GM23338 (cell line): ENCODE results near the gene NUP205. TPM values are rescaled to one million over a fixed set of nuclear protein-coding genes. Genes with fewer than 3 reads are reported as not detected.

Experiments
- ATAC-seq: fragments of 200-7000 bp; cut with Tn5 transposase; 3 replicates; pipeline ENCODE4 v1.9.1; 2020
- DNase-seq: peaks from one replicate; pipeline ENCODE4 v3.0.0-alpha.2; 2015; ENCODE audit warnings: low spot score
- H2AFZ ChIP-seq: fragments of 200-600 bp; sonication (generic); 2 replicates; pipeline ENCODE4 v1.8.0; 2016; ENCODE audit warnings: antibody characterized with exemption, mild to moderate bottlenecking, moderate library complexity
- H3F3A ChIP-seq: fragments of 200-600 bp; sonication (generic); replicated peaks from 2 replicates; pipeline ENCODE4 v1.8.0; 2017; ENCODE audit warnings: antibody characterized with exemption, mixed run types, low read depth
- H3K27ac ChIP-seq: fragments of 200-600 bp; sonication (generic); 2 replicates; pipeline ENCODE4 v1.6.1; 2016; ENCODE audit warnings: low read depth
- H3K27me3 ChIP-seq: fragments of 200-600 bp; sonication (generic); 2 replicates; pipeline ENCODE4 v1.8.0; 2016; ENCODE audit warnings: mild to moderate bottlenecking, mixed run types, moderate library complexity; ENCODE audit not compliant: insufficient read depth
- H3K36me3 ChIP-seq: fragments of 200-600 bp; sonication (generic); 2 replicates; pipeline ENCODE4 v1.8.0; 2016; ENCODE audit warnings: mild to moderate bottlenecking; ENCODE audit not compliant: insufficient read depth
- H3K4me1 ChIP-seq: fragments of 200-600 bp; sonication (generic); 2 replicates; pipeline ENCODE4 v1.8.0; 2016; ENCODE audit warnings: mild to moderate bottlenecking, moderate library complexity; ENCODE audit not compliant: insufficient read depth
- H3K4me2 ChIP-seq: fragments of 200-600 bp; sonication (generic); 2 replicates; pipeline ENCODE4 v1.7.1; 2017; ENCODE audit warnings: mixed run types
- H3K4me3 ChIP-seq: fragments of 200-600 bp; sonication (generic); 2 replicates; pipeline ENCODE4 v1.6.1; 2016; ENCODE audit warnings: mixed run types
- H3K79me2 ChIP-seq: fragments of 200-600 bp; sonication (generic); replicated peaks from 2 replicates; pipeline ENCODE4 v1.8.0; 2017; ENCODE audit warnings: mild to moderate bottlenecking; ENCODE audit not compliant: insufficient read depth
- H3K9me2 ChIP-seq: fragments of 200-600 bp; sonication (generic); 2 replicates; pipeline ENCODE4 v1.8.0; 2017; ENCODE audit not compliant: insufficient read depth
- H4K20me1 ChIP-seq: fragments of 200-600 bp; sonication (generic); replicated peaks from 2 replicates; pipeline ENCODE4 v1.8.0; 2017; ENCODE audit warnings: mild to moderate bottlenecking; ENCODE audit not compliant: insufficient read depth
- H3K27ac Mint-ChIP-seq: 2 replicates; pipeline ENCODE4 v1.8.0; 2020; ENCODE audit warnings: inconsistent platforms, mild to moderate bottlenecking, moderate library complexity, mixed read lengths
- H3K27me3 Mint-ChIP-seq: 3 replicates; pipeline ENCODE4 v1.8.0; 2022; ENCODE audit warnings: low read depth, mild to moderate bottlenecking, moderate library complexity, mixed read lengths, inconsistent platforms; ENCODE audit not compliant: insufficient read depth, poor library complexity
- H3K36me3 Mint-ChIP-seq: 3 replicates; pipeline ENCODE4 v1.8.0; 2021; ENCODE audit warnings: low read depth, mild to moderate bottlenecking, inconsistent platforms, moderate library complexity, mixed read lengths
- H3K4me1 Mint-ChIP-seq: 3 replicates; pipeline ENCODE4 v1.8.0; 2020; ENCODE audit warnings: mild to moderate bottlenecking, inconsistent platforms, mixed read lengths
- H3K4me3 Mint-ChIP-seq: 3 replicates; pipeline ENCODE4 v1.8.0; 2021; ENCODE audit warnings: moderate library complexity, mild to moderate bottlenecking, inconsistent platforms, mixed read lengths
- H3K9me3 Mint-ChIP-seq: 3 replicates; pipeline ENCODE4 v1.8.0; 2020; ENCODE audit warnings: moderate library complexity, mild to moderate bottlenecking, inconsistent platforms, mixed read lengths
- CREB1 ChIP-seq: fragments of 250-450 bp; sonication (Bioruptor Pico); IDR thresholded peaks from 2 replicates; pipeline ENCODE4 v1.5.0; 2020; ENCODE audit warnings: low read depth, mild to moderate bottlenecking, moderate library complexity
- CTCF ChIP-seq, 2 experiments: fragments of 200-600 bp in 1 of 2; sonication (generic) in 1 of 2; conservative IDR thresholded peaks; 2 replicates each; pipeline versions ENCODE4 v1.5.1 to v1.6.1; 2016 to 2017; ENCODE audit warnings: antibody characterized with exemption in 2 of 2, low read depth in 2 of 2, mild to moderate bottlenecking in 2 of 2, moderate library complexity in 1 of 2
- ETS1 ChIP-seq: IDR thresholded peaks from 2 replicates; pipeline ENCODE4 v1.6.1; 2016; ENCODE audit warnings: antibody characterized with exemption
- EZH2 ChIP-seq: fragments of 200-600 bp; sonication (generic); IDR thresholded peaks from one replicate; pipeline ENCODE4 v1.8.0; 2017; ENCODE audit warnings: antibody characterized with exemption, mild to moderate bottlenecking, low read depth; ENCODE audit not compliant: unreplicated experiment
- EZH2phosphoT487 ChIP-seq: fragments of 200-600 bp; sonication (generic); IDR thresholded peaks from one replicate; pipeline ENCODE4 v1.8.1; 2018; ENCODE audit warnings: antibody characterized with exemption; ENCODE audit not compliant: unreplicated experiment
- JUNB ChIP-seq: IDR thresholded peaks from one replicate; pipeline ENCODE4 v1.6.1; 2016; ENCODE audit warnings: antibody characterized with exemption; ENCODE audit not compliant: unreplicated experiment
- NANOG ChIP-seq: IDR thresholded peaks from 2 replicates; pipeline ENCODE4 v1.6.1; 2016; ENCODE audit warnings: antibody characterized with exemption, borderline replicate concordance
- POLR2AphosphoS5 ChIP-seq: IDR thresholded peaks from 2 replicates; pipeline ENCODE4 v1.6.1; 2016; ENCODE audit warnings: antibody characterized with exemption, low read depth
- REST ChIP-seq: IDR thresholded peaks from one replicate; pipeline ENCODE4 v1.6.1; 2018; ENCODE audit warnings: antibody characterized with exemption; ENCODE audit not compliant: unreplicated experiment
- STAT1 ChIP-seq: IDR thresholded peaks from one replicate; pipeline ENCODE4 v1.6.1; 2016; ENCODE audit warnings: antibody characterized with exemption; ENCODE audit not compliant: unreplicated experiment
- ZNF114 ChIP-seq: fragments of 250-450 bp; sonication (Bioruptor Pico); IDR thresholded peaks from 2 replicates; pipeline ENCODE4 v1.5.0; 2020; ENCODE audit warnings: mild to moderate bottlenecking, moderate library complexity
- ZNF331 ChIP-seq: fragments of 250-450 bp; sonication (Bioruptor Pico); IDR thresholded peaks from 2 replicates; pipeline ENCODE4 v1.5.0; 2020; ENCODE audit warnings: low read depth, mild to moderate bottlenecking, moderate library complexity
- polyA plus RNA-seq: library from polyadenylated mRNA; unstranded; fragments of >200 nt; fragmentation: Nextera tagmentation; extraction: Ambion mirVana; gene quantifications from 2 replicates; pipeline ENCODE4 v1.2.1, GENCODE V29; 2016
- total RNA-seq: library from RNA; depleted of rRNA; stranded (reverse); fragments of >200 nt; shearing (Covaris generic); gene quantifications from 2 replicates; pipeline ENCODE4 v1.2.3, GENCODE V29; 2014

Gene NUP205
- total and polyA plus RNA-seq, 2 experiments from 2014 or later, result 150 to 212 TPM

- Mint-ChIP-seq H3K4me1 (peaks cover 3% of the 10 kb centered on the region; the same call in 1 of the 3 replicates), H3K4me3 (no peak overlapping the region), H3K27ac (no peak overlapping the region), H3K27me3 (peaks cover 1% of the 10 kb centered on the region), H3K36me3 (no peaks in the 10 kb centered on the region), H3K9me3 (no peaks in the 10 kb centered on the region)
- Histone ChIP-seq H3K4me1 (no peaks in the 10 kb centered on the region; the same call in 1 of the 2 replicates), H3K4me3 (no peak overlapping the region), H3K27ac (no peak overlapping the region), H3F3A (no peaks in the 10 kb centered on the region), H3K36me3 (no peaks in the 10 kb centered on the region), H3K27me3 (no peaks in the 10 kb centered on the region), H3K79me2 (no peaks in the 10 kb centered on the region), H3K4me2 (no peak overlapping the region), H3K9me2 (no peaks in the 10 kb centered on the region), H2AFZ (no peak overlapping the region), H4K20me1 (no peaks in the 10 kb centered on the region)
- no peak for TF ChIP-seq CREB1
- DNase-seq (no peak), ATAC-seq (no peak)
Observed at GRCh38 chr7:135536150-135536549, 21.6 kb upstream of the NUP205 start.

- Histone ChIP-seq H3K9me2 (no peaks in the 10 kb centered on the region), H3K4me1 (no peaks in the 10 kb centered on the region; the same call in 1 of the 2 replicates), H3K36me3 (no peaks in the 10 kb centered on the region), H3K4me2 (no peak overlapping the region), H3F3A (no peaks in the 10 kb centered on the region), H4K20me1 (no peaks in the 10 kb centered on the region), H3K79me2 (no peaks in the 10 kb centered on the region), H3K27me3 (no peaks in the 10 kb centered on the region), H2AFZ (no peak overlapping the region), H3K4me3 (no peak overlapping the region), H3K27ac (no peak overlapping the region)
- Mint-ChIP-seq H3K9me3 (no peaks in the 10 kb centered on the region), H3K36me3 (no peaks in the 10 kb centered on the region), H3K27ac (no peak overlapping the region), H3K4me1 (peaks cover 3% of the 10 kb centered on the region; the same call in 1 of the 3 replicates), H3K4me3 (no peak overlapping the region), H3K27me3 (no peaks in the 10 kb centered on the region)
- DNase-seq (no peak), ATAC-seq (no peak)
- no peak for TF ChIP-seq ETS1
- no peak for TF ChIP-seq REST
- TF ChIP-seq JUNB, result no peak
- TF ChIP-seq POLR2AphosphoS5, result no peak
- TF ChIP-seq STAT1, result no peak
- TF ChIP-seq EZH2phosphoT487, result no peak
- no peak for TF ChIP-seq CREB1
- no peak for TF ChIP-seq NANOG
- TF ChIP-seq EZH2, result no peak
- no peak for TF ChIP-seq ZNF114 (CRISPR knock-in tag)
- TF ChIP-seq ZNF331 (CRISPR knock-in tag), result no peak
- no peak for TF ChIP-seq CTCF (conservative IDR thresholded peaks at IDR 0.05; ENCODE audit: low read depth in 2 of 2)
Observed at GRCh38 chr7:135537453-135537852, 20.3 kb upstream of the NUP205 start.
